ENCODE results near the gene THBS2. TPM values are rescaled to one million over a fixed set of nuclear protein-coding genes. Genes with fewer than 3 reads are reported as not detected.

The THBS2 gene
- total RNA-seq, 4 donors from 2014 or later: 12.0 to 74.7 (median 16.4) TPM

DNA sequence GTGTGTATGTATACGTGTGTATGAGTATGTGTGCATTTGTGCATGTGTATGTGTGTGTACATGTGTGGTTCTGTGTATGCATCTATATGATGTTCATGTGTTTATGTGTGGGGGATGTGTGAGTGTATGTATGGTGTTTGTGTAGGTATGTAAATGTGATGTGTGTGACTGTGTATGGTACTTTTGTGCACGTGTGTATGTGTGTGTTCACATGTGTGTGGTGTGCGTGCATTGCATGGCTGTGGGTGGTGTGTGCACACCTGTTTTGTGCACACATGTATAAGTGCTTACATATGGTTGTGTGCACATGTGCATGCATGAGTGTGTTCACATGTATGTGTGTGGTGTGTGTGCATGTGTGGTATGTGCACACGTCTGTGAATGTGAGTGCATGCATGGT lies 6.2 kb downstream of the THBS2 start:
- no peak for DNase-seq
- Histone ChIP-seq H3K27ac (no peak overlapping the region), H3K4me1 (peaks cover 2 to 5% of the 10 kb centered on the region in 2 donors), H3K27me3 (no peaks in the 10 kb centered on the region), H3K36me3 (no peaks in the 10 kb centered on the region), H3K4me3 (replicated peaks in 1 of 3) (no peak overlapping the region), H3K9me3 (no peaks in the 10 kb centered on the region)
- 91 to 93% methylated on average over 4 of the region's 4 CpGs for WGBS, 2 donors
- TF ChIP-seq CTCF (IDR thresholded peaks at IDR 0.05) (no peak), POLR2A (IDR thresholded peaks at IDR 0.05) (no peak)
- intact Hi-C loops (cut with DNase I): no loop called here

GRCh38 chr6:169246445-169246844 lies 7.2 kb downstream of the THBS2 start:
- DNase-seq: no peak
- no peaks in the 10 kb centered on the region for H3K9me3 ChIP-seq
- no peak overlapping the region for H3K27ac ChIP-seq
- intact Hi-C loops (cut with DNase I): no loop called here
- WGBS, 2 donors: 71 to 79% methylated on average over 6 of the region's 6 CpGs
- H3K36me3 ChIP-seq: no peaks in the 10 kb centered on the region
- no peak for TF ChIP-seq POLR2A (IDR thresholded peaks at IDR 0.05)
- H3K27me3 ChIP-seq: no peaks in the 10 kb centered on the region
- H3K4me1 ChIP-seq: no peaks in the 10 kb centered on the region
- no peak overlapping the region for H3K4me3 ChIP-seq (replicated peaks in 1 of 3)

DNA sequence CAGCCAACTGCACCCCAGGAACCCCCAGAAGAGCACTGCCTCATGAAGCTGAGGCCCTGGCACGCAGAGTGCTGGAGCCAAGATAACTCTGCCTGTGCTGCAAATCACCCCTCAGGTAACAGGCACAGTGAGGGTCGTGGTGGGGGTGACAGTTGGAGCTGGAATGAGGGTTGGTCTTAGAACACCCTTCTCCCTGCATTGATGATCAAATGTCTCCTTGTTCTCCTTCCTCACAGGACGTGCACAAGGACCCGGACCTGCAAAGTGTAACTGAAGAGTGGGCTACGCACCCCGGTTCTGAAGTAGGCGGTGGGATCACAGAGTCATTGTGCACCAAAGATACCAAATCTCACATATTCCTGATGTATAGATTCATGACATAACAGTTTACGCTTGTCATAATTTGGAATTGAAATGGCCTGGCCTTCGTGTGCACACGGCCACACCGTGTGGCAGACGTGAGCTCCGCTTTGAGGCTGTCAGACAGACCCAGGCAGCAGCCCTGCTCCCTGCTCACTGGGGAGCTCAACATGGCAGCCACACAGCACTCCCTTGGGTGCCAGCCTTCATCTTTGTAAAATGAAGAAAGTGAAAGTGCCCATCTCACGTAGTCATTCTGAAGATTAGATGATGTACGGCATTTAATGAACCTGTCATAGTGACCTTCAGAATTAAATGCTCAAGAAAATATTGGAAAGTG lies 8.8 kb downstream of the THBS2 start:
- Histone ChIP-seq H3K27me3 (no peaks in the 10 kb centered on the region), H3K36me3 (no peaks in the 10 kb centered on the region), H3K4me3 (replicated peaks in 1 of 3) (no peak overlapping the region), H3K4me1 (no peaks in the 10 kb centered on the region), H3K9me3 (no peaks in the 10 kb centered on the region), H3K27ac (no peak overlapping the region)
- no peak for DNase-seq
- intact Hi-C loops (cut with DNase I): no loop called here
- WGBS, 2 donors: 90 to 92% methylated on average over 15 of the region's 15 CpGs
- no peak for TF ChIP-seq CTCF (IDR thresholded peaks at IDR 0.05)
- TF ChIP-seq POLR2A (IDR thresholded peaks at IDR 0.05): no peak

- 74 to 83% methylated on average over 1 of the region's 1 CpG for WGBS, 2 donors
- intact Hi-C loops (cut with DNase I): no loop called here
- Histone ChIP-seq H3K9me3 (no peaks in the 10 kb centered on the region), H3K27me3 (no peaks in the 10 kb centered on the region), H3K36me3 (no peaks in the 10 kb centered on the region), H3K4me3 (replicated peaks in 1 of 3) (no peak overlapping the region), H3K4me1 (no peaks in the 10 kb centered on the region), H3K27ac (no peak overlapping the region)
- no peak for DNase-seq
- no peak for TF ChIP-seq CTCF (IDR thresholded peaks at IDR 0.05)
- TF ChIP-seq POLR2A (IDR thresholded peaks at IDR 0.05): no peak
Observed at GRCh38 chr6:169243661-169244060, 10.0 kb downstream of the THBS2 start.

DNA sequence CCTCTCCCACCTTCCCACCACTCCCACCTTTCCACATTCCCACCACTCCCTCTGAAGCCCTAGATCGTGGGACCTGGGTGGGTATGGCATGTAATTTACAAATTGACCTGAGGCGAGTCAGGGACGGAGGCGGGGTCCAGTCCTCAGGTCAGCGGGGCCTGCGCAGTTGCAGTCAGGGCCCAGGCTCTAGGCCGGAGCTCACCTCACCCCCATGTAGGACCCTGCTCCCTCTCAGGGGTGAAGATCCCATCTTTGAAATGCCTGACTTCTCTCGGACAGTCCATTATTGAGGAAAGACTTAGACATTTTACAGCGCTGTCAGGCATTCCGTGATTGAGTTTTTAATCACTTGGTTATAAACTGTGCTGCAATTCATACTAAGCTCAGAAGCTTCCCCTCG lies 10.5 kb downstream of the THBS2 start:
- no peaks in the 10 kb centered on the region for H3K27me3 ChIP-seq
- H3K4me1 ChIP-seq: no peaks in the 10 kb centered on the region
- no peak overlapping the region for H3K4me3 ChIP-seq (replicated peaks in 1 of 3)
- DNase-seq: no peak
- H3K27ac ChIP-seq: no peak overlapping the region
- no peaks in the 10 kb centered on the region for H3K9me3 ChIP-seq
- intact Hi-C loops (cut with DNase I): no loop called here
- WGBS, 2 donors: 91 to 92% methylated on average over 11 of the region's 11 CpGs
- TF ChIP-seq CTCF (IDR thresholded peaks at IDR 0.05) (no peak), POLR2A (IDR thresholded peaks at IDR 0.05) (no peak)
- no peaks in the 10 kb centered on the region for H3K36me3 ChIP-seq

Measured in thyroid gland (tissue), 4 donors.